Stimulated activated CD8-positive, alpha-beta memory T cell treated with anti-CD3 and anti-CD28 coated beads, Interleukin-4, amount 100 ng/mL, for 48 hours (primary cell): ENCODE data around the gene VAPB.

Experiments used
- DNase-seq: peaks from one replicate; pipeline ENCODE4 v3.0.0-alpha.2; 2020

The VAPB gene

GRCh38 chr20:58438970-58439808 lies 50.2 kb downstream of the VAPB start:
- no peak for DNase-seq

DNA sequence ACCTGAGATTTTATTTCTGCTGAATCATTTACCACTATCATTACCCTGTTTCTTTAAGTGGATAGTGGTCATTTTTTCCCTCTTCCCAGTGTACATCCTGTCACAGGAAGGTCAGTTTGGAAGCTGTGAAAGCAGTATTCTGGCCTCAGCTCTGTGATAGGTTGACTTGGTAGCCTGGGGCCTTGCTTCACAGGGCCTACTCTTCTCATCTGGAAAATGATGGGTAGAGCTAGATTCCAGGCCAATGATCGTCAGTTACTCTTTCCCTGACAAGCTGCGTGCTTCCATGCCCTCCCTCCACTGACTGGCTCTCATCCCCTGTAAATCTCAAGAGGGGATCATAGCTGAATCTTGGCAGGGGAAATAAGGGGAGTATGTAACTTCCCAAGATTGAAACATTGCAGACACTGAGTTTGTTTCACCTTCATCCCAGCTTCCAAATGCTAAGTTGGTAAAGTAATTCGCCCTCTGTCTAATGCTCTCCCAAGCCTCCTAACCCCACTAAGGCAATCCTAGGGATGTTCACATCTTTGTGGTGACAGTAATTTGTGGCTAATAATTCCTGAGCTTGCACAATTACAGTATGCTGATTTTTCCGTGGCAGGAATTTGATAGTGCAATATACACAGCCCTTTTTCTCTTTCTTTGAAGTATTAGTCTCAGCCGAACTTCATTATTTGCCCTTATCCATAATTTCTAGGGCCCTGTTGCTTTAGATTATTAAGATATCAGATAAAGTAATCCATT lies 51.2 kb downstream of the VAPB start:
- no peak for DNase-seq

GRCh38 chr20:58441723-58442122 lies 52.7 kb downstream of the VAPB start:
- no peak for DNase-seq

- DNase-seq, result no peak
Observed at GRCh38 chr20:58444746-58445255, 55.8 kb downstream of the VAPB start.

DNA sequence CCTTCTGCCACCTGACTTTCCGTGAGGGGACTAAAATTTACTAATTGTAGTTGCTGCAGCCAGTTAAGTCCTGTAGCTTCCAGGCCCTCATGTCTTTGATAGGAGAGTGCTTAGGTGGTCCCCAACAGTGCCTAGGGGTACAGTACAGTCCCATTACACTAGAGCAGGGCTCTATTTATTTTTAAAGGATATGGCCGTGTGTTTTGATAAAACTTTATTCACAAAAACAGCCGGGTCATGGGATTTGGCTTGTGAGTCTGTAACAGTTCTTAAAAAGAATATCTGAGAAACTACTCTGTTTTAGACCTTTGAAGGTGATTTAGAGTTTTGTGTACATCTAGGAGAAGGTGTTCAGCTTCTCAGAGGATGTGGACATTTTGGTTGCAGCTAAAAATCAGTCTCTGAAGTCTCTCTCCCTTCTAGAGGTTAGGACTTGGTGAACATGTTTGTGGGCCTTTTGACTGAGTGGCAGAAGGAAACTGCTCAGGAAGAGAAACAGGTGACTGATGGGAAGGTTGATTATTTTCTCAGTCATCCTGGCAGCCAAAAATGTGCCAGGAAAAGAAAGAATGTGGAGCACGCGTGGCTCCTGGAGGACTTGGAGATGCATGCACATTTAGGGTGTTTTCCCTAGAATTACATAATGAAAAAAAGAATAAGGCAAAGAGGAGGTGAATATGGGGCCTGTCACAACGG lies 57.4 kb downstream of the VAPB start:
- no peak for DNase-seq

GRCh38 chr20:58446960-58447265 lies 57.9 kb downstream of the VAPB start:
- DNase-seq, result no peak

DNA sequence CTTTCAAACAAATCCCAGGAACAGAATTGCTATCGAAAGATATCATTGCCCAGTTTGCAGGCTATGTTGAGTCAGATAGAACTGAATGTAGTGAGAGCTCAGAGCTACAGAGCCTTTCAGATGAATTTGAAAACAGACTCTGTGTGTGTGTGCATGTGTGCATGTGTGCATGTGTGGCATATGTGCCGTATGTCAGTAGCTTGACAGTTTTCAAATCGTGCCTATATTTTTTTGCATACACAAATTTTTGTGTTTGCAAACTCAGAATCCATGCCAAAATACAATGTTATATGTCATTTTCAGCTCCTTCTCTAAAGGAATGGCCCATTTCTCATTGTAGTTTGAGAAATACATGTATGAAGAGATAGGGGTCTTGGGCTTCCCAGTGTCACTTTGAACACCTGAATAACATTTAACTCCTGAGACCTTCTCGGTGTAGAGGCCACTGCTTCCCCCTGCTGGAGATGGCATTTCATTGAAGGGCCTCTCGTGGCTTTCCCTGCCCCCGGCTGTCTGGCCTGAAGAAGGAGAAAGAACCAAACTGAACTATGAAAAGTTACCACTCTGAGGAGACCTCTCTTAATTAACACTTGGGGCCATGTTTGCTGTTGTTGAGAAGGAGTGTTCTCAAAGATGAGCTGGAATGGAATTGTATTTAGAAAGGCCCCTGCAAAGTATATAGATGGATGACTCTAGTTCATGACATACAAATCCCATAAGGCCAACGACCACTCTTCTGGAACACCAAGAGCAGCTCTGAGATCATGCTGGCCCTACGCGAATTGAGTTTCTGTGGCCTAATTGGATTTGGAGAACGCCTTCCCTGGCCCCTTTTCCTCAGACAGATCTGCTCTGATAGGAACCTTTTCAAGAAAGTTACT lies 58.7 kb downstream of the VAPB start:
- DNase-seq, result peak; percentile 67

DNA sequence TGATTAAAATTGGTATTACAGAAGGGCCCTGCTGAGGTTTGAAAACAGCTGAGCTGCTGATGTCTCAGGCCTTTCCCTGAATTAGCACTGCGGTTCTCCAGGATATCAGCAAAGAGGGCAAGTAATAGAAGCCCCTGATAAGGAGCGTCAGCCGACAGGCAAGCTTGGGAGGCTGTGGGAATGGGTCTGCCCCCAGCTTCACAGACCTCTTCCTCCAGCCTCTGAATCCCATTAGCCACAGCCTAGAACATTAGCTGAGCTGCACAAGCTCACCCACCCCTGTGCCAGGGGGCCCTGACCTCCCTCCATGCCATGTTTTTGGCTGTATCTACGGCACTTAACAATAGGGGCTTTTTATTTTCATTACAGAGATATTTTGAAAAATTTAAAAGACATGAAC lies 59.9 kb downstream of the VAPB start:
- no peak for DNase-seq

- no peak for DNase-seq
Observed at GRCh38 chr20:58449681-58450221, 60.7 kb downstream of the VAPB start.

DNA sequence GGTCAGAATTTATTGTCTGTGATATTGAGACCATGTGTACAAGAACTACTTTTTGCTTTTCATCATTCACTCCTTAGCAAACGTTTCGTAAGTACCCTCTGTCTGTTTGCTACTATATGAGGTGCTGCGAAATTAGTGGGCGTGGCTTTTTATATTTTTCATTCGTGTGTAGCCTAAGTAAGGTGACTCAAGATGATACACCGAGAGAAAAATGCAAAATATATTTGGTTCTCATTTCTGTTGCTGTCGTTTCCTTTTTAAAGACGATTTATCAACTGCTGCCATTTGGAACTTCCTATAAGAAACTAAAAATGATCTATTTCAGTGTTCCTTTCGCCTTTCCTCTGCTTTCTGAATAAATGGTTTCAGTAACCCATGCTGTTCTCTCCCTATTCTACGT lies 61.2 kb downstream of the VAPB start:
- DNase-seq, result no peak

- no peak for DNase-seq
Observed at GRCh38 chr20:58452667-58453255, 63.7 kb downstream of the VAPB start.

DNA sequence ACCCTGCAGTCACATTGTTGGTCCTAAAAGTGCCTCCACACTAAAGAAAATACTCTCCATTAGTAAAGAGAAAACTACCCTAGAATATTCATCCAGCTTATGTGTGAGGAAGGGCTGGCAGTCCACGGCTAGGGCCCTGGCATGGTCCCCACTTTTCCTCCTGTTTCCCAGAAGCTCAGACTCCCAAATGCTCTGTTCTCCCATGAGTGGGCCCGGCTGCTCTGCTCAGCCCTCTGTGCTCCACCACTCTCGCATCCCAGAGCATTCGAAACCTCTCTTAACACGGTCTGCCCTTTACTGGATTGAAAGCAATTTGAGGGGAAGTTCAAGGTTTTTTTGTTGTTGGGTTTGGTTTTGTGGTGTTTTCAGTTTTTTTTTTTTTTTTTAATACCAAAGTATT lies 64.4 kb downstream of the VAPB start:
- DNase-seq, result no peak

- DNase-seq, result no peak
Observed at GRCh38 chr20:58454460-58454859, 65.4 kb downstream of the VAPB start.

GRCh38 chr20:58457083-58457695 lies 68.2 kb downstream of the VAPB start:
- DNase-seq, result no peak

DNA sequence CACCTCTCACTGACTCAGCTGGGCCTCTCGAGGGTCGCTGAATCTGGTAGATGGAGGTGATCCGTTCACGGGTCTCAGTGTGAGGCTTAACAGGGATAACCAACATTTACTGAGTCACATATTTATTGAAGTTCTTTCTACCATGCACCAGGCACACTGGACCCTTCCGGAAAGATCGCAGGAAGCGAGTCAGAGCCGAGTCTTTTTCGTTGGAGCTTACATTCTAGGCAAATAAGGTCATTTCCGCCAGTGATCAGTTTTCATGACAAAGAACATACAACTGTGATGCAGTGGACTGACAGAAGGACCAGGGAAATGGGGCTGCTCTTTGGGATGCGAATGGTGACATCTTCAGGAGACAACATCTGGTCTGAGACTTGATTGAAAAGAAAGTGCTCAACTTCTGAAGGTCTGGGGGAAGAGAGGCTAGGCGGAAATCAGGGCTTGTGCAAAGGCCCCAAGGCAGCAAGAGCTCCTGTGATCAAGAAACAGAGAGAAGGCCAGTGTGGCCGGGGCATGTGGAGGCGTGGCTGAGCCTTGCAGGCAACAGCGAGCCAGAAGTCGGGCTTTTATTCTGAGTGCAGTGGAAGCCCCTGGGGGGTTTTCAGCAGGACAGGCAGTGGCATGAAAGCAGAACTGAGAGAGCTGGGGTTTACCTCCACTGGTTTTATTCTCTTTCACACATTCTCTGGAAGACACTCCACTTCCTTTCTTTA lies 69.5 kb downstream of the VAPB start:
- no peak for DNase-seq

DNA sequence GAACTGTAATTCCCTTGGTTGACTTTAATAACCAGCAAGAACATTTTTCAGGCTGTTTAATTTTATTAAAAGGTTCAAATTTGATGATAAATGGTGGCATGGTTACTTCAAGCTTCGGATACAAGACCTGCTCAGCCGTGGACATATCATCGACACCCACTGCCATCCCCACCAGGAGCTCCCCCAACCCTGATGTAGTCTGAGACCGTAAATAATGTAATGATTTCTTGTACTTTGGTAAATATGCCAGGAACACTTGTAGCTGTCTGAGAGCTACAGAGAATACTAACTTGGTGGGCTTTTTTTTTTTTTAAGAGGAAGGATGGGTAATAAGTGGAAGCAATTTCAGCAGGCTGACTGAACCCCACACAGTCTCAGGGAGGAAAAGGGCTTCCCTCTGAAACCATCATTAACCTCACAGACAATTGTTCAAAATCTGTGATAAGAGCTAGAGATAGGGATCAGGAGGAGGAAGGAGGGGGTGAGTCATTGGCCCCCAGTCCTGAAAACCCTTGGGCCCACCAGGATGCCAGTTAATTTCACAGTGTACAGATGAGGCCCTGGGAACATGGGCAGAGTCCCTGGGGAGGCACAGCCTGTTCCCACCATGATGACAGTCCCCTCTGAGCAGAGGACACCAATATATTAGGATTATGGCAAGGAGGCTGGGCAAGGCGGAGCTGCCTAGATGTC lies 70.2 kb downstream of the VAPB start:
- DNase-seq, result no peak

DNA sequence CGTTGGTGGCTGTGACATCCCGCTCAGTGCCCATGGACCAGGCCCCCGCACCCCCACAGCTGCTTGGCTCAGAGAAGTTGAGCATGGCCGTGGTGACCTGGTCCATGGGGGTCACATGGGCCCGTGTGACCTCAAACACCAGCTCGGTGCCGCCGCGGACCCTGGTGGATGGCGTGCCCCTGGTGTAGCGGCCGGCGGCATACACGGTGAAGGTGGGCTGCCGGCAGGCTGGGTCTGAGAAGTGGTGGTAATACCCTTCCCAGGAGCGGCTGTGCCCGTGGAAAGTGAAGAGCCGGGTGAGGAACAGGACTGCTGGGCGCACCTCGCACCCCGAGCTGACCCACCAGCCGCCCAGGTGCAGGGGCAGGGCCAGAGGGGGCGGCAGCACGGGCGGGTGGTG lies 72.1 kb downstream of the VAPB start:
- DNase-seq, result no peak

DNA sequence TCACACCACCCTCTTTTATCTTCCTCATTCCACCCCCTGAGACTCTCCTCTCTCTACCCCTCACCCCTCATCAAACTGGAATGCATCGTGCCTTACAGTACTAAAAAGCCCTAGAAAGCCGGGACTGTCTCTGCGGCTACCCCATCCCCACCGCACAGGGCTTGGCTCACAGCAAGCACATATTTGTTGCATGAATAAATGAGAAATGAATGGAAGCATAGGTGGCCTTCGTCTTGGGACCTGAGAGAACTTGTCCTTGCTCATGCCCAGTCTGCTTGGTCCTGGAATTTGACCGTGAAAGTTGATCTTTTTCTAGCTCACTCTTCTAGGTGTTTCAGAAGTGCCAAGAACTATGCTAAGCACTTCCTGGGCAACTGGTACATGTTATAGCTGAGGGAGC lies 72.9 kb downstream of the VAPB start:
- no peak for DNase-seq

- DNase-seq, result no peak
Observed at GRCh38 chr20:58463256-58463655, 74.2 kb downstream of the VAPB start.

- no peak for DNase-seq
Observed at GRCh38 chr20:58464838-58465237, 75.8 kb downstream of the VAPB start.
